D721Med (cell line): ENCODE measurements around the gene GRAMD2A.

ENCODE experiments used
- DNase-seq: peaks from one replicate; pipeline ENCODE4 v3.0.0; 2011; ENCODE audit warnings: low spot score; ENCODE audit not compliant: insufficient read length
- FAIRE-seq: peaks from 2 replicates; lab custom pipeline; 2011; peaks lifted over from hg19 to GRCh38; lab: Jason Lieb, UNC
- TF ChIP-seq, protein P1 (sequence below): IDR thresholded peaks from 2 replicates; pipeline ENCODE4 v1.5.1; 2012; ENCODE audit warnings: mild to moderate bottlenecking, control low read depth; ENCODE audit not compliant: insufficient read depth; ENCODE audit errors: missing control alignments

Gene GRAMD2A

DNA sequence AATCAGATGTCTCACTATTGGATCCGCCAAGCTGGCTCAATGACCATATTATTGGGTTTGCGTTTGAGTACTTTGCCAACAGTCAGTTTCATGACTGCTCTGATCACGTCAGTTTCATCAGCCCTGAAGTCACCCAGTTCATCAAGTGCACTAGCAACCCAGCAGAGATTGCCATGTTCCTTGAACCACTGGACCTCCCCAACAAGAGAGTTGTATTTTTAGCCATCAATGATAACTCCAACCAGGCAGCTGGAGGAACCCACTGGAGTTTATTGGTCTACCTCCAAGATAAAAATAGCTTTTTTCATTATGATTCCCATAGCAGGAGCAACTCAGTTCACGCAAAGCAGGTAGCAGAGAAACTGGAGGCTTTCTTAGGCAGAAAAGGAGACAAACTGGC, 57.9 kb downstream of the GRAMD2A start:
- FAIRE-seq (no peak), DNase-seq (no peak)
- TF ChIP-seq, protein P1, sequence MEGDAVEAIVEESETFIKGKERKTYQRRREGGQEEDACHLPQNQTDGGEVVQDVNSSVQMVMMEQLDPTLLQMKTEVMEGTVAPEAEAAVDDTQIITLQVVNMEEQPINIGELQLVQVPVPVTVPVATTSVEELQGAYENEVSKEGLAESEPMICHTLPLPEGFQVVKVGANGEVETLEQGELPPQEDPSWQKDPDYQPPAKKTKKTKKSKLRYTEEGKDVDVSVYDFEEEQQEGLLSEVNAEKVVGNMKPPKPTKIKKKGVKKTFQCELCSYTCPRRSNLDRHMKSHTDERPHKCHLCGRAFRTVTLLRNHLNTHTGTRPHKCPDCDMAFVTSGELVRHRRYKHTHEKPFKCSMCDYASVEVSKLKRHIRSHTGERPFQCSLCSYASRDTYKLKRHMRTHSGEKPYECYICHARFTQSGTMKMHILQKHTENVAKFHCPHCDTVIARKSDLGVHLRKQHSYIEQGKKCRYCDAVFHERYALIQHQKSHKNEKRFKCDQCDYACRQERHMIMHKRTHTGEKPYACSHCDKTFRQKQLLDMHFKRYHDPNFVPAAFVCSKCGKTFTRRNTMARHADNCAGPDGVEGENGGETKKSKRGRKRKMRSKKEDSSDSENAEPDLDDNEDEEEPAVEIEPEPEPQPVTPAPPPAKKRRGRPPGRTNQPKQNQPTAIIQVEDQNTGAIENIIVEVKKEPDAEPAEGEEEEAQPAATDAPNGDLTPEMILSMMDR, result no peak

DNA sequence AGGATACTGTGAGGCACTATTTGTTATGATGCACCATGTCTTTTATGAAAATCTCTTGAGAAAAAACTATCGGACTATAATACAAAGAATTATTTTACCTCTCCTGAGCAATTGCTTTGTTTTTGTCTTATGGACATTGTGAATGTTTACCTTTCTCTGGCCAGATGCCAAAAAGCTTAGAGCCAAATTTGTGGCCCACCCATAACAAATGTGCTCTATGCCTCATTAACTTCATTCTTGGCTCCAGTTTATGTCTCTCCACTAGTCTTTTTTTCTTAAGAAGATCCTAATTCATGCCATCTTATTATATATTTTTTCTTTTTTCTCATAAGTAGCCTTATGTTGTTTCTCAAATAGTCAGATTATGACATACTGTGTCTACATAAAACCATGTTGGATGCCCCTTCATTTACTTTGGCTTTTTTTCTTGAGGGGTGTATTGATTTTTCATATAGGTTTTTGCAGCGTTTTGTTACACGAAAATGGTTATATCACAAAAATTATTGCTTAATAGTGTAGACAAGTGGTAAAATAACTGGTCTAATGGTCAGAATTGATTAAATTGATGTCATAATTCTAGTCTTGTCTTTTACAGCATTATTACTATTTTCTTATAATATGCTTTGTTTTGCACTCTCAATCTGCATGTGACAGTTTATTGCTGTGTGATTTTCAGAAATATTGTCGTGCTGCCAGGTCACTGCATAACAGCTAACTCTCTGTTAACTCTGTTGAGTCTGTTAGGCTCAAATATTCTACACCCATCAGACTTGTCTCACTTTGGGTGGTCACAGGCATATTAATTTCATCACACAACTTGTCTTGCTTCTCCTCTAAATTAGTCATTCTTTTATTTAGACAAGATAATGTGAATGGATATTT, 61.2 kb downstream of the GRAMD2A start:
- no peak for FAIRE-seq

DNA sequence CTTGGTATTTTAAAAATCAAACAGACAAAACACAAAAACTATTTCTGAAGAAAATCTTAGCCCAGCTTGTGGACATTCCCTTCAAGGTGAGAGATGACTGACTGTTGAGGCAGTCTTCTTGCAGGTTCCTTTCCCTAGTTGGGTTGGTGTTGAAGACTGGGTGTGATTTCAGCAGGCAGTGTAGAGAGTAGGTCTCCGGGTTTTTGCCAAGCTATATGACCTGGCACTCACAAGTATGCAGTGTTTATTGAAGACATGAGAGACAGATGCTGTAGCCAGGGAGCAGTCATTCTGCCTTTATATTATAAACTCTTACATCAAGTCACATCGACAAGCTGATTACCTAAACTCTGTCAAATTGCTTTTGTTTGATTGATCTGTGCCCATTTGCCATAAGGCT, 61.9 kb downstream of the GRAMD2A start:
- DNase-seq (no peak), FAIRE-seq (no peak)
- TF ChIP-seq, protein P1, result no peak

More for the DNA sequence above, 61.2 kb downstream of the GRAMD2A start:
- no peak for DNase-seq
- TF ChIP-seq, protein P1, result no peak

DNA sequence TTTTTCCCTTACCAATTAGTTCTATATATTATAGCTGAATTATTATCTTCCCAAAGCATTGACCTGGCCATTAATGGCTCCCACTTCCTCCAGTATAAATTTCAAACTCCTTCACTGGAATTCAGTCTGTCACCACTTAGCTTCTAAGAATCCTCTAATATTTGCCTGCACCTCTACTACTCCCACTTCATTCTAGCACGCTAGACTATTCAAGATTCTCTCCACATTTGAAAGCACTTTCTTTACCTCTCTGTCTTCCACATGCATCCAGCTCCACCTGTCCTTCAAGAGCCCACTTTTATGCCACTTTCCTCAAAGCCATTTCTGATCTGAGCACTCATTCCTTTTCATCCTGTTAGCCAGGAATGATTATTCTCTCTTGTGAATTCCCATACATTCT, 64.4 kb downstream of the GRAMD2A start:
- no peak for FAIRE-seq
- DNase-seq, result no peak
- TF ChIP-seq, protein P1, result no peak

DNA sequence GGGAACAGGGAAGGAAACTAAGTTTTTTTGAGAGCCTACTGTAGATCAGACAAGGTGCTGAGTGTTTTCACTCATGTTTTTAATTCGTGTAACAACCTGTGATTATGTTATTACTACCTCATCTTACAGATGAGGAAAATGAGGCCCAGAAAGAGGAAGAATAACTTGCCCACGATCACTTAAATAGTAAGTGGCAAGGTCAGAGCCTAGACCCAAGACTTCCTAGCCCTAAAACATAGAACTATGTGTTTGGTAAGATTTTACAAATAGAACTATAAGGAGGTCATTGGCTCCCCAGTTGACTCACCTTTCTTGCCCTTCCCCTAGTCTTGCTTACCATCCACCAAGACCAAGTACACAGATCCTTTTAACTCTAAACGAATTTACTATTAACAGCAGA, 65.7 kb downstream of the GRAMD2A start:
- no peak for DNase-seq
- TF ChIP-seq, protein P1, result no peak
- FAIRE-seq, result no peak

DNA sequence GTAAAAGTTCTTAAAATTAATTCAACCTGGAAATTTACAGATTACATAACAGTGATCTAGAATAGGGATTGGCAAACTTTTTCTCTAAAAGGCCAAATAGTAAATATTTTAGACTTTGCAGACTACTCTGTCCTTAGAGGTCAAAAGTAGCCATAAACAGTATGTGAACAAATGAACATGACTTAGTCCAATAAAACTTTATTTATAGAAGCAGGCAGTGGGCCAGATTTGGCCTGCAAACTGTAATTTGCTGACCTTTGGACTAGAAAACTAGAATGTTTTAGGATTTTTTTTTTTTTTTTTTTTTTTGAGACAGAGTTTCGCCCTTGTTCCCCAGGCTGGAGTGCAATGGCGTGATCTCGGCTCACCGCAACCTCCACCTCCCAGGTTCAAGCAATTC, 67.3 kb downstream of the GRAMD2A start:
- FAIRE-seq (no peak), DNase-seq (no peak)
- TF ChIP-seq, protein P1, result no peak

DNA sequence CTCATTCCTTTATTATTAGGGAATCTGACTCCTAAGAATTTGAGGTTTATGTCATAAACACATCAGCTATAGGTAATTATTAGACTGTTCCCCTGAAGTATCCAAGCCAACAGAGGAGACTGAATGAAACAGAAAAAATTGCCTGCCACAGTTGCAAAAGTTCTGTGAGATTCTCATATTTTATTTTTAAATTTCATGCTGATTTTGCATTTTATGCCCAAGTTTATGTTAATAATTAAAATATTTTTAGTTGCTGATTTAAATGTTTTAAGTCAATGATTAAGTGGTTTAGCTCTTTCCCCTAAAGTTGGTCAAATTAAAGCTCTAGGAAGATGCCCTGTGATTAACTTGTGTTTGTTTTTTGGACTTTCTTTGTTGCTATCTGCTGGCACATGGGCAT, 69.2 kb downstream of the GRAMD2A start:
- TF ChIP-seq, protein P1, result no peak
- DNase-seq (no peak), FAIRE-seq (no peak)
